GM04503 (cell line): Measurements from ENCODE around the gene PRR7.
"Not testable (repeated sequence)": the region's sequence is repeated elsewhere in the genome, so short reads cannot be mapped to it uniquely, and the experiment has no call there.

Experiments
- DNase-seq: peaks from one replicate; pipeline ENCODE4 v3.0.0-alpha.2; 2012; ENCODE audit warnings: low read depth

PRR7 gene

GRCh38 chr5:177446200-177447065, at the start of gene PRR7:
Gene PRR7 (plus strand): TSS chr5:177446814. CDS start chr5:177455068, 8,254 bp downstream.
- no peak for DNase-seq

GRCh38 chr5:177397875-177398390, 48.7 kb upstream of the PRR7 start:
- DNase-seq: no peak

- no peak for DNase-seq
These were observed 46.4 kb upstream of the PRR7 start, which contains the start of gene PFN3 for GRCh38 chr5:177399997-177400868. Gene PFN3 (minus strand): TSS chr5:177400661. CDS start chr5:177400576, 85 bp downstream.

- no peak for DNase-seq
These were observed 44.2 kb upstream of the PRR7 start for GRCh38 chr5:177402271-177403043.

GRCh38 chr5:177403102-177403791, 43.4 kb upstream of the PRR7 start:
- no peak for DNase-seq

- no peak for DNase-seq
These were observed 42.6 kb upstream of the PRR7 start for GRCh38 chr5:177403792-177404640.

- DNase-seq: no peak
These were observed 41.9 kb upstream of the PRR7 start for GRCh38 chr5:177404641-177405179.

GRCh38 chr5:177405312-177405711, 41.3 kb upstream of the PRR7 start:
- no peak for DNase-seq

GRCh38 chr5:177405805-177406204, 40.8 kb upstream of the PRR7 start:
- DNase-seq: no peak

- no peak for DNase-seq
These were observed 37.4 kb upstream of the PRR7 start, which contains the start of gene F12 for GRCh38 chr5:177409043-177409801. Gene F12 (minus strand): TSS chr5:177409564. CDS start chr5:177409527, 37 bp downstream.

DNA sequence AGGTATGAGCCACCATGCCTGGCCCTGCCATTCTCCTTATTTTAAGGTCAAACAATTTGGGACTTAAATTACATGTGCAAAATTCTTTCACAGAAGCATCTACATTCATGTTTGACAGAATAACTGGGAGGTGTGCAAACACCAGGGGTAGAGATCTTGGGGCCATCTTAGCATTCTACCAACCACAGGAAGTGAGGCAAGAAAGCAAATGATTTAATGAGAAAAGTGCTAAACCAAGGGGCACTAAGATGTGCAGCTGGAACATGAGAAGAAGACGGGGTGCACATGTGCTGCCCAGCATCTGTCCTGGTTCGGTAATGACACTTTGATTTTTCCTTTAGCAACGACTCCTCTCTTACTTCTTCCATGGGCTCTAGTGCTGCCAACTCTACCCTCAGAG, 36.0 kb upstream of the PRR7 start:
- no peak for DNase-seq

DNA sequence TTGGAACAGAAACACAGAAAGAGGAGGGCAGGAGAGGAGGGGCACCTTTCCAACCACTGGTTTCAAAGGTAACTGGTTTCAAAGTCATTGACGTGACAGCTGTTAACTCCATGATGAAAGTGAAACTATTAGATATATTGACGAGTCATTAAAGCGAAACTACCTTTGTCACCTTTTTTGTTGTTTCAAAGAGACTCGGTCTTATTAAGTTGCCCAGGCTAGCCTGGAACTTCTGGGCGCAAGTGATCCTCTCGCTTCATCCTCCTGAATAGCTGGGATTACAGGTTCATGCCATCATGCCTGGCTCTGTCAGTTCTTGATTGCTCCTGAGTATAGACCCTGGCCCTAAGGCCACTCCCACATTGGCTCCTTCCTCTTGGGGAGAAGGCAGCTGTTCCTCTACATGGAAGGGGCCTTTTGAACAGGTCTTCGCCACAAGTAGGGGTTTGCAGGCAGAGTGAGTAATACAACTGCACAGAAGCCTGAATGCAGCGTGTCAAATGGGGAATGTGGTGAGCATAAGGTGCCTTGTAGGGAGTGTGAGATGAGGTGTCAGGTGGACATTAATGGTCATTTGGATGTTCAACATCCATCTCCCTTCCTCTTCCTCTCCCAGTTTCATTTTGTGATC, 33.9 kb upstream of the PRR7 start:
- DNase-seq: no peak

DNA sequence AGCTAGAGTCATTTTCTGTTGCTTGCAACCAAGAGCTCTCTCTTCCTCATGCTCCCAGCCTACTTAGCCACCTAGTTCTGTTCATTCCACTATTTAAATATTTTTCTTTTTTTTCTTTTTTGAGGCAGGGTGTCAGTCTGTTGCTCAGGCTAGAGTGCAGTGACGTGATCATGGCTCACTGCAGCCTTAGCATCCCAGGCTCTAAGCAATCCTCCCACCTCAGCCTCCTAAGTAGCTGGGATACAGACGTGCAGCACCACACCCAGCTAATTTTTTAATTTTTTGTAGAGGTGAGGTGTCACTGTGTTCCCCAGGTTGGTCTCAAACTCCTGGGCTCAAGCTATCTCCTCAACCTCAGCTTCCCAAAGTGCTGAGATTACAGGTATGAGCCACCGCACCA, 32.1 kb upstream of the PRR7 start:
- DNase-seq: no peak

DNA sequence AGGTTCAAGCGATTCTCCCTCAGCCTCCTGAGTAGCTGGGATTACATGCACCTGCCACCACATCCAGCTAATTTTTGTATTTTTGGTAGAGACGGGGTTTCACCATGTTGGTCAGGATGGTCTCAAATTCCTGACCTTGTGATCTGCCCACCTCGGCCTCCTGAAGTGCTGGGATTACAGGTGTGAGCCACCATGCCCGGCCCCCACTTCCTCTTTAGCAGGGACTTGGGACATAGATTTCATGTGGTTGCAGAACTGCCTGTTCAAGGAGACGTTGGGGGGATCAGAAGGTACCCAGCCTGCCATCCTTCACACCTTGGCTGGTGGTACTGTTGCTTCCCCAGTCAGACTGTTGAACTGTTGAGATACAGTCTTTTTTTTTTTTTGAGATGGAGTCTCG, 29.5 kb upstream of the PRR7 start:
- DNase-seq: not testable (repeated sequence)

- DNase-seq: no peak
These were observed 27.6 kb upstream of the PRR7 start for GRCh38 chr5:177419046-177419445.

GRCh38 chr5:177420472-177420871, 26.1 kb upstream of the PRR7 start:
- DNase-seq: not testable (repeated sequence)

GRCh38 chr5:177421062-177421798, 25.4 kb upstream of the PRR7 start:
- DNase-seq: no peak

DNA sequence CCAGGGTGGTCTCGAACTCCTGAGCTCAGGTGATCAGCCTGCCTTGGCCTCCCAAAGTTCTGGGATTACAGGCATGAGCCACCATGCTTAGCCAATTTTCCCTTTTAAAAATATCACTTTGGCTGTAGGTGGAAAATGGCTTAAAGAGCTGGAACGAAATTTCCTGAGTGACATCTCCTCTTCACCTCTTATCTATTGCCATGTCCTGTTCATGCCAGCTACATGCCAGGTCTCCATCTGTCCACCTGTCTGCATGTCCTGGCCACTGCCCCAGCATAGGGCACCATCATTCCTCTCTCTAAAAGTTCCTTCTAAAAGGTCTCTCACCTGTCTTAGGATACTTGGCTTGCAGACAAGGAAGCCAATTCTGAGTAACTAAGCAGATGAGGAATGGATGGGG, 22.9 kb upstream of the PRR7 start:
- no peak for DNase-seq
